ENCODE data around the gene CARD19. TPM values are rescaled to one million over a fixed set of nuclear protein-coding genes. Genes with fewer than 3 reads are reported as not detected.

The CARD19 gene
- total and polyA plus RNA-seq, 2 donors (not counting 1 experiment from before 2014, with no cell fraction given) = 31.9 to 63.4 TPM

- Histone ChIP-seq H3K36me3 (replicated peaks in 1 of 2; ENCODE audit: control extremely low read depth in 1 of 2, control insufficient read depth in 1 of 2, extremely low read depth in 1 of 2, insufficient read depth in 2 of 2, low read length in 1 of 2) (peaks cover 0 to 8% of the 10 kb centered on the region in 2 experiments), H3K79me2 (ENCODE audit: control insufficient read depth, insufficient read depth, low read length) (no peaks in the 10 kb centered on the region), H4K20me1 (ENCODE audit: control insufficient read depth, insufficient read depth, low read length, poor library complexity, severe bottlenecking) (no peaks in the 10 kb centered on the region), H3K9ac (ENCODE audit: low read length) (no peak overlapping the region), H3K4me2 (replicated peaks; ENCODE audit: low read depth, low read length, poor library complexity, severe bottlenecking) (no peak overlapping the region), H3K27ac (ENCODE audit: low read length in 2 of 2) (no peak overlapping the region), H3K4me1 (ENCODE audit: control insufficient read depth in 2 of 2, insufficient read depth in 2 of 2, low read length in 2 of 2) (peaks cover 13 to 20% of the 10 kb centered on the region in 2 donors), H3K4me3 (ENCODE audit: control extremely low read depth in 1 of 5, extremely low read depth in 1 of 5, insufficient read depth in 1 of 5, low read depth in 2 of 5, low read length in 4 of 5) (no peak overlapping the region), H3K9me3 (ENCODE audit: control extremely low read depth in 1 of 3, control insufficient read depth in 2 of 3, insufficient read depth in 1 of 3, low read length in 2 of 3) (no peaks in the 10 kb centered on the region), H3K27me3 (replicated peaks in 1 of 4; ENCODE audit: control extremely low read depth in 1 of 4, control insufficient read depth in 3 of 4, insufficient read depth in 4 of 4, low read length in 3 of 4) (no peaks in the 10 kb centered on the region), H2AFZ (ENCODE audit: insufficient read depth, low read depth, low read length, poor library complexity, severe bottlenecking) (no peak overlapping the region)
- intact Hi-C loops (cut with micrococcal nuclease) = no loop called here
- ChIA-PET CTCF (interaction anchor here (0.5 to 4.9 kb wide), 5 partner anchors 9 to 187 kb away, joined by 4 to 53 read pairs (median 6); partner anchors contain the start of gene NINJ1), POLR2A (no interaction called here)
- TF ChIP-seq, protein P1, sequence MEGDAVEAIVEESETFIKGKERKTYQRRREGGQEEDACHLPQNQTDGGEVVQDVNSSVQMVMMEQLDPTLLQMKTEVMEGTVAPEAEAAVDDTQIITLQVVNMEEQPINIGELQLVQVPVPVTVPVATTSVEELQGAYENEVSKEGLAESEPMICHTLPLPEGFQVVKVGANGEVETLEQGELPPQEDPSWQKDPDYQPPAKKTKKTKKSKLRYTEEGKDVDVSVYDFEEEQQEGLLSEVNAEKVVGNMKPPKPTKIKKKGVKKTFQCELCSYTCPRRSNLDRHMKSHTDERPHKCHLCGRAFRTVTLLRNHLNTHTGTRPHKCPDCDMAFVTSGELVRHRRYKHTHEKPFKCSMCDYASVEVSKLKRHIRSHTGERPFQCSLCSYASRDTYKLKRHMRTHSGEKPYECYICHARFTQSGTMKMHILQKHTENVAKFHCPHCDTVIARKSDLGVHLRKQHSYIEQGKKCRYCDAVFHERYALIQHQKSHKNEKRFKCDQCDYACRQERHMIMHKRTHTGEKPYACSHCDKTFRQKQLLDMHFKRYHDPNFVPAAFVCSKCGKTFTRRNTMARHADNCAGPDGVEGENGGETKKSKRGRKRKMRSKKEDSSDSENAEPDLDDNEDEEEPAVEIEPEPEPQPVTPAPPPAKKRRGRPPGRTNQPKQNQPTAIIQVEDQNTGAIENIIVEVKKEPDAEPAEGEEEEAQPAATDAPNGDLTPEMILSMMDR (IDR thresholded peaks at IDR 0.05) = no peak
- no peak for TF ChIP-seq EZH2 (IDR thresholded peaks at IDR 0.05; ENCODE audit: borderline replicate concordance, insufficient read depth, low read depth, low read length, poor library complexity, severe bottlenecking)
- H3K27me3 Mint-ChIP-seq = no peaks in the 10 kb centered on the region
- H3K9me3 Mint-ChIP-seq (ENCODE audit: insufficient read depth) = no peaks in the 10 kb centered on the region
- H3K4me1 Mint-ChIP-seq = peaks cover 19% of the 10 kb centered on the region
- ATAC-seq (ENCODE audit: low read depth) (no peak), DNase-seq (peak; percentile 20)
- H3K4me3 Mint-ChIP-seq = no peak overlapping the region
- no peak overlapping the region for H3K27ac Mint-ChIP-seq
- WGBS (ENCODE audit: insufficient coverage) = 92% methylated on average over 8 of the region's 12 CpGs
Measured at GRCh38 chr9:93117924-93118862, 22.2 kb downstream of the CARD19 start.
